CD4-positive, alpha-beta T cell (primary cell): ENCODE results near the gene KRTAP13-2. TPM values are rescaled to one million over a fixed set of nuclear protein-coding genes. Genes with fewer than 3 reads are reported as not detected.

ENCODE experiments used
- ATAC-seq: fragments of 200-7000 bp; cut with Tn5 transposase; one replicate; pipeline ENCODE4 v1.10.0; 2022; ENCODE audit warnings: mild to moderate bottlenecking; ENCODE audit not compliant: poor library complexity
- CTCF ChIA-PET: fragments of 350-600 bp; sonication (Branson Sonifier 250); formaldehyde crosslinking; loops from one replicate; lab custom pipeline; 2021; ENCODE audit warnings: antibody characterized with exemption, inconsistent platforms; lab: Charles Lee
- POLR2A ChIA-PET: fragments of 350-600 bp; sonication (Branson Sonifier 250); formaldehyde crosslinking; loops from one replicate; lab custom pipeline; 2021; ENCODE audit warnings: antibody characterized with exemption, inconsistent platforms; lab: Charles Lee
- DNase-seq, 14 experiments: peaks; one replicate each; pipeline ENCODE4 v3.0.0-alpha.2; 2013 to 2020; ENCODE audit warnings: mixed read lengths in 2 of 14
- H3K27ac ChIP-seq, 2 donors: one replicate each; pipeline versions ENCODE4 v1.5.1 to v1.7.0; 2013; ENCODE audit warnings: low read length in 2 of 2, low read depth in 1 of 2, mild to moderate bottlenecking in 1 of 2
- H3K27me3 ChIP-seq, 2 experiments: 1 replicate in 1 of 2; 2 replicates in 1 of 2; pipeline versions ENCODE4 v1.6.1 to v1.7.0; 2013; ENCODE audit warnings: low read length in 2 of 2, control low read depth in 1 of 2, mild to moderate bottlenecking in 1 of 2, moderate library complexity in 1 of 2; ENCODE audit not compliant: insufficient read depth in 2 of 2, control insufficient read depth in 1 of 2
- H3K36me3 ChIP-seq: one replicate; pipeline ENCODE4 v1.6.1; 2013; ENCODE audit warnings: low read length, control low read depth; ENCODE audit not compliant: insufficient read depth
- H3K4me1 ChIP-seq: one replicate; pipeline ENCODE4 v1.6.1; 2013; ENCODE audit warnings: low read length, control low read depth; ENCODE audit not compliant: insufficient read depth
- H3K4me3 ChIP-seq: one replicate; pipeline ENCODE4 v1.5.1; 2013; ENCODE audit warnings: mild to moderate bottlenecking, low read length, moderate library complexity
- H3K9me3 ChIP-seq, 2 experiments: 1 replicate in 1 of 2; 2 replicates in 1 of 2; pipeline versions ENCODE4 v1.6.1 to v1.7.0; 2013; ENCODE audit warnings: low read length in 2 of 2, mild to moderate bottlenecking in 2 of 2, control low read depth in 1 of 2, moderate library complexity in 1 of 2; ENCODE audit not compliant: control insufficient read depth in 1 of 2, insufficient read depth in 1 of 2
- H3K27ac Mint-ChIP-seq: one replicate; pipeline ENCODE4 v1.8.0; 2020; ENCODE audit warnings: mixed read lengths
- H3K27me3 Mint-ChIP-seq: one replicate; pipeline ENCODE4 v1.8.0; 2021; ENCODE audit warnings: mixed read lengths
- H3K36me3 Mint-ChIP-seq: one replicate; pipeline ENCODE4 v1.8.0; 2021; ENCODE audit warnings: low read depth, mixed read lengths
- H3K4me1 Mint-ChIP-seq: one replicate; pipeline ENCODE4 v1.8.0; 2021; ENCODE audit warnings: low read depth, mixed read lengths
- H3K4me3 Mint-ChIP-seq: one replicate; pipeline ENCODE4 v1.8.0; 2020; ENCODE audit warnings: mild to moderate bottlenecking, mixed read lengths
- H3K9me3 Mint-ChIP-seq: one replicate; pipeline ENCODE4 v1.8.0; 2020; ENCODE audit warnings: mixed read lengths
- intact Hi-C, 2 experiments: fragments of 100-400 bp; cut with DNase I in 1 of 2; cut with micrococcal nuclease in 1 of 2; formaldehyde crosslinking; loops; one replicate each; pipeline versions ENCODE4 v1.15.1 to v1.9.0; 2023 to 2025; cut with DNase I, micrococcal nuclease
- total RNA-seq, 174 experiments: library from RNA in 2 of 174; stranded (reverse) in 2 of 174; gene quantifications; one replicate each; pipeline ENCODE4 v1.2.3 and lab custom pipeline; 2021 to 2026
- TF ChIP-seq, protein P1 (sequence below): fragments of 200-600 bp; IDR thresholded peaks from one replicate; pipeline ENCODE4 v1.8.0; 2022; ENCODE audit warnings: antibody characterized with exemption, mild to moderate bottlenecking

The KRTAP13-2 gene
- total RNA-seq, 2 experiments from 2014 or later: not detected

DNA sequence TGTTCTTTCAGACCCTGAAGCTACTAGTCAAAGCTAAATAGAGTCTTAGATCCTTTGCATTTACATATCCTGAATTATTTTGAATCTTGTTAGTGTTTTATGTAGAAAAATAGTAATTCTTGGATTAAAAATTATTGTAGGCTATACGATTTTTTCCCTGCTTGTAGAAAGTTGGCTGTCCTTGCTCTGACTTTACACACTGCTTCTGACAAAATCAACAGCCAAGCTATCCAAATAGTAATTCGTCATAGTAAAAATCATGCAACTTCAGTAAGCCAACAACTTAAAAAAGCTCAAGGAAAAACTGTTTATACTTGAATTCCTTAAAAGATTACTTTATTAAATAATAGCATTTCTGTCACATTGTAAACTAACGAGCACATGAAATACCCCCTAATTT is 16.2 kb downstream of the KRTAP13-2 start:
- Mint-ChIP-seq H3K4me3 (no peak overlapping the region), H3K9me3 (no peaks in the 10 kb centered on the region), H3K4me1 (no peaks in the 10 kb centered on the region), H3K36me3 (no peaks in the 10 kb centered on the region), H3K27me3 (peaks cover 9% of the 10 kb centered on the region), H3K27ac (no peak overlapping the region)
- TF ChIP-seq, protein P1, sequence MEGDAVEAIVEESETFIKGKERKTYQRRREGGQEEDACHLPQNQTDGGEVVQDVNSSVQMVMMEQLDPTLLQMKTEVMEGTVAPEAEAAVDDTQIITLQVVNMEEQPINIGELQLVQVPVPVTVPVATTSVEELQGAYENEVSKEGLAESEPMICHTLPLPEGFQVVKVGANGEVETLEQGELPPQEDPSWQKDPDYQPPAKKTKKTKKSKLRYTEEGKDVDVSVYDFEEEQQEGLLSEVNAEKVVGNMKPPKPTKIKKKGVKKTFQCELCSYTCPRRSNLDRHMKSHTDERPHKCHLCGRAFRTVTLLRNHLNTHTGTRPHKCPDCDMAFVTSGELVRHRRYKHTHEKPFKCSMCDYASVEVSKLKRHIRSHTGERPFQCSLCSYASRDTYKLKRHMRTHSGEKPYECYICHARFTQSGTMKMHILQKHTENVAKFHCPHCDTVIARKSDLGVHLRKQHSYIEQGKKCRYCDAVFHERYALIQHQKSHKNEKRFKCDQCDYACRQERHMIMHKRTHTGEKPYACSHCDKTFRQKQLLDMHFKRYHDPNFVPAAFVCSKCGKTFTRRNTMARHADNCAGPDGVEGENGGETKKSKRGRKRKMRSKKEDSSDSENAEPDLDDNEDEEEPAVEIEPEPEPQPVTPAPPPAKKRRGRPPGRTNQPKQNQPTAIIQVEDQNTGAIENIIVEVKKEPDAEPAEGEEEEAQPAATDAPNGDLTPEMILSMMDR: no peak
- Histone ChIP-seq H3K36me3 (no peaks in the 10 kb centered on the region), H3K9me3 (no peaks in the 10 kb centered on the region), H3K27ac (no peak overlapping the region), H3K4me3 (no peak overlapping the region), H3K4me1 (no peaks in the 10 kb centered on the region), H3K27me3 (no peaks in the 10 kb centered on the region)
- ATAC-seq: no peak
- no peak for DNase-seq
- intact Hi-C loops: no loop called here
- ChIA-PET CTCF (no interaction called here), POLR2A (no interaction called here)

DNA sequence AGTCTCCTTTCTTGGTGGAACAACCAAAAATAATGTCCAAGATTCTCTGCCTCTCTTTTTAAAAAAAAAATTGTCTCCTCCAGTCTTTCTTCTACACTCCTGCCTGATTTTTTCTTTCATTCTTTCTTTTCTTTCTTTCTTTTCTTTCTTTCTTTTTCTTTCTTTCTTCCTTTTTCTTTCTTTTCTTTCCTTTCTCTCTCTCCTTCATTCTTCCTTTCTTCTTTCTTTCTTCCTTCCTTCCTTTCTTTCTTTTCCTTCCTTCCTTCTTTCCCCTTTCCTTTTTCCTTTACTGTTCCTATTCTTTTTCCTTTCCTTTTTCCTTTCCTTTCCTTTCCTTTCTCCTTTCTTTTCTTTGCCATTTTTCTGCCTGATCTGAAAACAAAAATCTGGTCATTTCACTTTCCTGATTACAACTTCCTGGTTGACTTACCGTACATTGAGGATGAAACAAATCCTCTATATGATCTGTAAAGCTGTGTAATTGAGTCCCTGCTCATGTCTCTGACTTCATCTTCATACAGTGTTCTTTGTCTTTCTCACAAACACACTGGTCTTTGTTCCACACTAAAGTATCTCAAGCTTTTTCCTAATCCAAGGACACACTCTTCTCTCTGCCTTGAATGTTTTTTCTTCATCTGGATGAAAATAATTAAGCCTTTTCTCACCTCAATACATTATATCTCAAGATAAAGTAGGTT is 17.6 kb downstream of the KRTAP13-2 start:
- ChIA-PET POLR2A (no interaction called here), CTCF (no interaction called here)
- TF ChIP-seq, protein P1: no peak
- Histone ChIP-seq H3K27ac (no peak overlapping the region), H3K4me1 (no peaks in the 10 kb centered on the region), H3K9me3 (no peaks in the 10 kb centered on the region), H3K27me3 (no peaks in the 10 kb centered on the region), H3K36me3 (no peaks in the 10 kb centered on the region), H3K4me3 (no peak overlapping the region)
- Mint-ChIP-seq H3K27me3 (peaks cover 9% of the 10 kb centered on the region), H3K9me3 (no peaks in the 10 kb centered on the region), H3K27ac (no peak overlapping the region), H3K36me3 (no peaks in the 10 kb centered on the region), H3K4me1 (no peaks in the 10 kb centered on the region), H3K4me3 (no peak overlapping the region)
- intact Hi-C loops: no loop called here
- DNase-seq (no peak), ATAC-seq (no peak)

DNA sequence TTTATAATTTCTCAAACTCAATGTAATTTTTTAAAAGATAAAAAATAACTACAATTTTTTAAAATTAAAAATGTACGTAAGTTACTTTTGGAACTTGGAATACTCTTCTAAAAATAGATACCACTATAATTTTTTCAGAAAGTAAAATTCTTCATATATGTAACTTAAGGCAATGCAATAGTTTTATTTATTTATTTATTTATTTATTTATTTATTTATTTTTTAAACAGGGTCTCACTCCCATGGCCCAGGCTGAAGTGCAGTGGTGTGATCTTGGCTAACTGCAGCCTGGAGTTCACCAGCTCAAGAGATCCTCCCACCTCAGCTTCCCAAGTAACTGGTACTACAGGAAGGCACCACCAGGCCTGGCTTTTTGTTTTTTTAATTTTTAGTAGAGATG is 20.5 kb downstream of the KRTAP13-2 start:
- ChIA-PET POLR2A (no interaction called here), CTCF (no interaction called here)
- DNase-seq (no peak), ATAC-seq (no peak)
- no peak overlapping the region for H3K27ac Mint-ChIP-seq
- Histone ChIP-seq H3K4me1 (no peaks in the 10 kb centered on the region), H3K36me3 (no peaks in the 10 kb centered on the region), H3K9me3 (no peaks in the 10 kb centered on the region), H3K27me3 (no peaks in the 10 kb centered on the region), H3K4me3 (no peak overlapping the region), H3K27ac (no peak overlapping the region)
- no peaks in the 10 kb centered on the region for H3K9me3 Mint-ChIP-seq
- no peaks in the 10 kb centered on the region for H3K4me1 Mint-ChIP-seq
- H3K27me3 Mint-ChIP-seq: peaks cover 6% of the 10 kb centered on the region
- no peak overlapping the region for H3K4me3 Mint-ChIP-seq
- intact Hi-C loops: no loop called here
- H3K36me3 Mint-ChIP-seq: no peaks in the 10 kb centered on the region
- TF ChIP-seq, protein P1: no peak
